Hepatocyte (in vitro differentiated cells): Measurements from ENCODE around the gene HDAC8. TPM values are rescaled to one million over a fixed set of nuclear protein-coding genes. Genes with fewer than 3 reads are reported as not detected.

ENCODE experiments used
- DNase-seq: peaks from one replicate; pipeline ENCODE4 v3.0.0-alpha.2; 2016; ENCODE audit warnings: low spot score
- H2AFZ ChIP-seq: fragments of 200-600 bp; sonication (generic); 2 replicates; pipeline ENCODE4 v1.6.0; 2016; ENCODE audit warnings: antibody characterized with exemption, mild to moderate bottlenecking
- H3K27ac ChIP-seq: fragments of 200-600 bp; sonication (generic); 2 replicates; pipeline ENCODE4 v1.5.1; 2016; ENCODE audit warnings: mild to moderate bottlenecking
- H3K27me3 ChIP-seq: fragments of 200-600 bp; sonication (generic); 2 replicates; pipeline ENCODE4 v1.6.1; 2016
- H3K36me3 ChIP-seq: fragments of 200-600 bp; sonication (generic); replicated peaks from 2 replicates; pipeline ENCODE4 v1.5.1; 2016; ENCODE audit warnings: low read depth; ENCODE audit not compliant: insufficient read depth
- H3K4me1 ChIP-seq: fragments of 200-600 bp; sonication (generic); 2 replicates; pipeline ENCODE4 v1.5.1; 2016; ENCODE audit warnings: mild to moderate bottlenecking, moderate library complexity; ENCODE audit not compliant: insufficient read depth
- H3K4me2 ChIP-seq: fragments of 200-600 bp; sonication (generic); 2 replicates; pipeline ENCODE4 v1.6.0; 2016
- H3K4me3 ChIP-seq: fragments of 200-600 bp; sonication (generic); 2 replicates; pipeline ENCODE4 v1.5.1; 2016; ENCODE audit warnings: mild to moderate bottlenecking
- H3K79me2 ChIP-seq: fragments of 200-600 bp; sonication (generic); 2 replicates; pipeline ENCODE4 v1.6.0; 2017; ENCODE audit warnings: mild to moderate bottlenecking
- H3K9me2 ChIP-seq: fragments of 200-600 bp; sonication (generic); replicated peaks from 2 replicates; pipeline ENCODE4 v1.6.0; 2017; ENCODE audit warnings: mild to moderate bottlenecking; ENCODE audit not compliant: insufficient read depth
- H3K9me3 ChIP-seq: fragments of 200-600 bp; sonication (generic); 2 replicates; pipeline ENCODE4 v1.5.1; 2016; ENCODE audit warnings: low read depth, mild to moderate bottlenecking
- H4K20me1 ChIP-seq: fragments of 200-600 bp; sonication (generic); 2 replicates; pipeline ENCODE4 v1.6.0; 2016; ENCODE audit warnings: mild to moderate bottlenecking; ENCODE audit not compliant: insufficient read depth, poor library complexity, severe bottlenecking
- EZH2 ChIP-seq: fragments of 200-600 bp; sonication (generic); IDR thresholded peaks from 2 replicates; pipeline ENCODE4 v1.6.1; 2016; ENCODE audit warnings: antibody characterized with exemption, mild to moderate bottlenecking, borderline replicate concordance
- EZH2phosphoT487 ChIP-seq: fragments of 200-600 bp; sonication (generic); IDR thresholded peaks from one replicate; pipeline ENCODE4 v1.6.1; 2018; ENCODE audit warnings: antibody characterized with exemption, mild to moderate bottlenecking, low read depth, moderate library complexity; ENCODE audit not compliant: unreplicated experiment, severe bottlenecking
- WGBS: methylation state at CpG from one replicate; pipeline ENCODE4 v1.1.6; 2016; ENCODE audit warnings: low lambda C conversion rate; ENCODE audit errors: missing lambda C conversion rate; 5-methylcytosine and 5-hydroxymethylcytosine counted together
- polyA plus RNA-seq: library from polyadenylated mRNA; unstranded; fragments of >200 nt; fragmentation: Nextera tagmentation; extraction: Ambion mirVana; gene quantifications from 2 replicates; pipeline ENCODE4 v1.2.1, GENCODE V29; 2016
- total RNA-seq: library from RNA; depleted of rRNA; stranded (reverse); fragments of >200 nt; gene quantifications from 2 replicates; pipeline ENCODE4 v1.2.3, GENCODE V29; 2014
- TF ChIP-seq, protein P1 (sequence below): fragments of 200-600 bp; sonication (generic); IDR thresholded peaks from 2 replicates; pipeline ENCODE4 v1.5.1; 2016; ENCODE audit warnings: antibody characterized with exemption, mild to moderate bottlenecking; ENCODE audit not compliant: poor library complexity

HDAC8 gene
- total and polyA plus RNA-seq, 2 experiments from 2014 or later: 29.4 to 29.5 TPM

- no peaks in the 10 kb centered on the region for H3K4me1 ChIP-seq
- DNase-seq: no peak
- no peak overlapping the region for H3K4me2 ChIP-seq
- no peaks in the 10 kb centered on the region for H3K9me2 ChIP-seq
- 74% methylated on average over 6 of the region's 6 CpGs for WGBS
- H3K9me3 ChIP-seq: no peaks in the 10 kb centered on the region
- no peaks in the 10 kb centered on the region for H4K20me1 ChIP-seq
- TF ChIP-seq EZH2 (no peak), EZH2phosphoT487 (no peak)
- TF ChIP-seq, protein P1, sequence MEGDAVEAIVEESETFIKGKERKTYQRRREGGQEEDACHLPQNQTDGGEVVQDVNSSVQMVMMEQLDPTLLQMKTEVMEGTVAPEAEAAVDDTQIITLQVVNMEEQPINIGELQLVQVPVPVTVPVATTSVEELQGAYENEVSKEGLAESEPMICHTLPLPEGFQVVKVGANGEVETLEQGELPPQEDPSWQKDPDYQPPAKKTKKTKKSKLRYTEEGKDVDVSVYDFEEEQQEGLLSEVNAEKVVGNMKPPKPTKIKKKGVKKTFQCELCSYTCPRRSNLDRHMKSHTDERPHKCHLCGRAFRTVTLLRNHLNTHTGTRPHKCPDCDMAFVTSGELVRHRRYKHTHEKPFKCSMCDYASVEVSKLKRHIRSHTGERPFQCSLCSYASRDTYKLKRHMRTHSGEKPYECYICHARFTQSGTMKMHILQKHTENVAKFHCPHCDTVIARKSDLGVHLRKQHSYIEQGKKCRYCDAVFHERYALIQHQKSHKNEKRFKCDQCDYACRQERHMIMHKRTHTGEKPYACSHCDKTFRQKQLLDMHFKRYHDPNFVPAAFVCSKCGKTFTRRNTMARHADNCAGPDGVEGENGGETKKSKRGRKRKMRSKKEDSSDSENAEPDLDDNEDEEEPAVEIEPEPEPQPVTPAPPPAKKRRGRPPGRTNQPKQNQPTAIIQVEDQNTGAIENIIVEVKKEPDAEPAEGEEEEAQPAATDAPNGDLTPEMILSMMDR: no peak
- no peak overlapping the region for H3K27ac ChIP-seq
- H2AFZ ChIP-seq: no peak overlapping the region
- no peaks in the 10 kb centered on the region for H3K79me2 ChIP-seq
- no peaks in the 10 kb centered on the region for H3K27me3 ChIP-seq
- H3K4me3 ChIP-seq: no peak overlapping the region
- H3K36me3 ChIP-seq: no peaks in the 10 kb centered on the region
These were observed 226.2 kb downstream of the HDAC8 start for GRCh38 chrX:72346302-72346949.

DNA sequence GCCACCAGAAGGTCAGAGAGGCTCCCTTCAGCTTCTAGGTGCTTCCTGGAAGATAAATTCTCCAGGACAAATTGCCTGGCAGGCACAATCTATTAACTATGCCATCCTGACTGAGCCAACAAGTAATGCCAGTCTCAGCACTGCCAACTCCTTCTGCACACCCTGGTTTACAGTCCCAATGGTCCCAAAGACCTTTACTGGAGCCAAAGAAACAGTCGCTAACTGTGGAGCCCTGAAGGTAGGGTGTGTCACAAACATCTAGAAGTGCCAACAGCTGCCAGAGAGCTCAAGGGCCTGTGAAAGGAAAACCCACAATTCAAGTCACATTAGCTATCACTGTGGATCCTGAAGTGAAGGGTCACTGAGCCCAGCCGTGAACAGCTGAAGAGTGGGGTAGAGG, 232.0 kb downstream of the HDAC8 start:
- no peaks in the 10 kb centered on the region for H3K27me3 ChIP-seq
- H4K20me1 ChIP-seq: no peaks in the 10 kb centered on the region
- no peak overlapping the region for H3K4me2 ChIP-seq
- no peaks in the 10 kb centered on the region for H3K79me2 ChIP-seq
- no peak overlapping the region for H2AFZ ChIP-seq
- no peak overlapping the region for H3K27ac ChIP-seq
- no peak for DNase-seq
- no peaks in the 10 kb centered on the region for H3K9me3 ChIP-seq
- no peak overlapping the region for H3K4me3 ChIP-seq
- WGBS: 80% methylated on average over 2 of the region's 2 CpGs
- H3K9me2 ChIP-seq: no peaks in the 10 kb centered on the region
- no peaks in the 10 kb centered on the region for H3K4me1 ChIP-seq
- TF ChIP-seq, protein P1: no peak
- TF ChIP-seq EZH2: no peak
- TF ChIP-seq EZH2phosphoT487: no peak
- H3K36me3 ChIP-seq: no peaks in the 10 kb centered on the region

DNA sequence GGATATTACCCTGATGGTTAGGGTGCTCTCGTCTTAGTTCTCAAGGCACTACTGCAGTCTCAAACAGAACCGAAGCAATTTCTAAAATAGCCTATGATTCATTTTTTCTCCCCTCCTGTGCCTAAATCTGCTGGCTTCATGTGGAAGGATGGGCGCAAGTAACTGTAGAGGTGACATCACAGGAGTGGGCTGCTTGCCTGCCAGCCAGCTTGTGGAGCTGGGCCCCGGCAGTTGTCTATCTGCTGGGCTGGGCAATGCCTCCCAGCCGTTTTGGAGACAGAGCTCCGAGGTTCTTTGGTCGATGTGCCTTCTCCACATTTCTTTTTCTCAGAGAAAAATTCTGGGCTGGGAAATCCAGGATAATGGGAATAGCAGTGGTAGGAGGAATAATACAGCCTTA, 232.6 kb downstream of the HDAC8 start:
- no peak for DNase-seq
- H3K27me3 ChIP-seq: no peaks in the 10 kb centered on the region
- no peaks in the 10 kb centered on the region for H3K36me3 ChIP-seq
- H3K9me2 ChIP-seq: no peaks in the 10 kb centered on the region
- no peaks in the 10 kb centered on the region for H3K4me1 ChIP-seq
- H2AFZ ChIP-seq: no peak overlapping the region
- no peak overlapping the region for H3K4me3 ChIP-seq
- H3K79me2 ChIP-seq: no peaks in the 10 kb centered on the region
- H4K20me1 ChIP-seq: no peaks in the 10 kb centered on the region
- 75% methylated on average over 7 of the region's 7 CpGs for WGBS
- H3K9me3 ChIP-seq: no peaks in the 10 kb centered on the region
- H3K4me2 ChIP-seq: no peak overlapping the region
- H3K27ac ChIP-seq: no peak overlapping the region
- TF ChIP-seq EZH2 (no peak), EZH2phosphoT487 (no peak)
- TF ChIP-seq, protein P1: no peak
